Ascending aorta (tissue), 2 donors: ENCODE data around the gene CRYGC. TPM values are rescaled to one million over a fixed set of nuclear protein-coding genes. Genes with fewer than 3 reads are reported as not detected.
"Not testable (repeated sequence)": the region's sequence is repeated elsewhere in the genome, so short reads cannot be mapped to it uniquely, and the experiment has no call there.

Source experiments
- DNase-seq, 2 donors: peaks; one replicate each; pipeline ENCODE4 v3.0.0-alpha.2; 2019; ENCODE audit warnings: low spot score in 2 of 2
- H3K27ac ChIP-seq, 2 donors: fragments of 200-600 bp; sonication (generic); one replicate each; pipeline ENCODE4 v1.5.1; 2016 to 2017; ENCODE audit warnings: mild to moderate bottlenecking in 1 of 2
- H3K27me3 ChIP-seq: fragments of 200-600 bp; sonication (generic); one replicate; pipeline ENCODE4 v1.5.1; 2017
- H3K36me3 ChIP-seq, 2 donors: fragments of 200-600 bp; sonication (generic); one replicate each; pipeline ENCODE4 v1.5.1; 2016
- H3K4me1 ChIP-seq, 2 donors: fragments of 200-600 bp; sonication (generic); one replicate each; pipeline ENCODE4 v1.5.1; 2016 to 2017; ENCODE audit warnings: mild to moderate bottlenecking in 1 of 2
- H3K4me3 ChIP-seq, 2 donors: fragments of 200-600 bp; sonication (generic); one replicate each; pipeline ENCODE4 v1.5.1; 2016 to 2017; ENCODE audit warnings: mild to moderate bottlenecking in 1 of 2
- H3K9me3 ChIP-seq, 2 donors: fragments of 200-600 bp; sonication (generic); one replicate each; pipeline ENCODE4 v1.5.1; 2016
- CTCF ChIP-seq, 3 experiments: fragments of 200-600 bp in 2 of 3; fragments of 450-650 bp in 1 of 3; sonication (generic) in 2 of 3; IDR thresholded peaks; one replicate each; pipeline ENCODE4 v1.5.1; 2016 to 2019; ENCODE audit warnings: antibody characterized with exemption in 3 of 3, mild to moderate bottlenecking in 1 of 3, moderate library complexity in 1 of 3
- intact Hi-C: fragments of 100-400 bp; cut with DNase I; formaldehyde crosslinking; loops from one replicate; pipeline ENCODE4 v1.15.1; 2023
- total RNA-seq: library from RNA; depleted of rRNA; stranded (reverse); fragments of >200 nt; gene quantifications from one replicate; pipeline ENCODE4 v1.1.0, GENCODE V29; 2016

The CRYGC gene
- total RNA-seq, 1 donor from 2014 or later, result not detected

DNA sequence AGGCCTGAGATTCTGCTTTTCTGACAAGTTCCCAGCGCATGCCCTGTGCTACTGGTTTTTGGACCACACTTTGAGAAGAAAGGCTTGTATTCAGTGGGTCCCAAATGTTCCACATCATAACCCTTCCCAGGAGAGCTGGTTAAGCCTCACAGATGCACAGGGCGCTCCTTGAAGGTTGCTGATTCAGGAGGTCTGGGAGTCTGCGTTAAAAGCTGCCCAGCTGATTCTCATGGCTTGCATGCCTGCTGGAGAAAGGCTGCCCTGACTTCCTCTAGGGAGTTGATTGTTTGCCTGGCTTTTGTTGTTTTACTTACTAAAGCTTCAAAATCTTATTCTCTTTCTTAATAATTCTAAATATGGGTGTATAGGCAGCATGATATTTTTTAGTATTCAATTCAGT, 26.0 kb downstream of the CRYGC start:
- no peaks in the 10 kb centered on the region for H3K27me3 ChIP-seq

GRCh38 chr2:208101716-208102631, 27.7 kb downstream of the CRYGC start:
- DNase-seq, result no peak
- Histone ChIP-seq H3K27ac (no peak overlapping the region), H3K27me3 (no peaks in the 10 kb centered on the region), H3K9me3 (no peaks in the 10 kb centered on the region), H3K4me1 (no peaks in the 10 kb centered on the region), H3K4me3 (no peak overlapping the region), H3K36me3 (no peaks in the 10 kb centered on the region)
- intact Hi-C loops, result no loop called here
- no peak for TF ChIP-seq CTCF (IDR thresholded peaks at IDR 0.05)

More for the DNA sequence above, 26.0 kb downstream of the CRYGC start:
- H3K4me3 ChIP-seq, result no peak overlapping the region
- DNase-seq, result no peak
- intact Hi-C loops, result no loop called here
- H3K36me3 ChIP-seq, result no peaks in the 10 kb centered on the region
- no peak overlapping the region for H3K27ac ChIP-seq
- H3K4me1 ChIP-seq, result no peaks in the 10 kb centered on the region
- no peaks in the 10 kb centered on the region for H3K9me3 ChIP-seq
- no peak for TF ChIP-seq CTCF (IDR thresholded peaks at IDR 0.05)

DNA sequence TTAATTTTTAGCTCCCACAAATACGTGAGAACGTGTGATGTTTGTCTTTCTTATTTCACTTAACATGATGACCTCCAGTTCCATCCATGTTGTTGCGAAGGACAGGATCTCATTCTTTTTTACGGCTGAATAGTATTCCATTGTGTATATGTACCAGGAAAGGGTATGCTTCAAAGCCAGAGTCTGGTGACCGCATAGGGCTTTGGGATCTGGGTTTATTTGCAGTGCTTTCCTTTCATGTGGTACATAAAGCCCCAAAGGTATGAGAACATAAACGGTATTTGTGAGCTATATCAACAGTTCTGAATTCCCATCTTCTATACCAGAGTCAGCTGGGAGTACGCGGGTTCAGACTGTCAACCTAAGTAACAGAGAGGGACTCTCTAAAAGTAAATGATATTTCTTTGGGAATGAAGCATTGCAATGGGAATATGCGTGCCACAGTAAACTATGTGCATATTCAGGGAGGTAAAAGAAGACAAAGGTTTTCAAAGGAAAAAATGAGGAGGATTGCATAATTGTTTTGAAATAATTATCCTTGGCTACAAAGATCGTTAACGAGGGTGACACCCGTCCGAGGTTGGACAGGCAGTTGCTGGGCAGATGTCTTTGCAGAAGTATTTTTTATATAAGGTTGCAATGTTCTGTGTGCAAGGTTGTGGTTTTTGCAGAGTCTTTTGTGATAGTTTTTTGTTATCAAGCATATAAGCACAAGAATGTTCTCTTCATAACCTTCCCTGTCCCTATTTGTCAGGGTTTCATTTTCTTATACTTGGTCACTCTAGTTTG, 29.8 kb downstream of the CRYGC start:
- H3K27me3 ChIP-seq, result no peaks in the 10 kb centered on the region
- intact Hi-C loops, result no loop called here

DNA sequence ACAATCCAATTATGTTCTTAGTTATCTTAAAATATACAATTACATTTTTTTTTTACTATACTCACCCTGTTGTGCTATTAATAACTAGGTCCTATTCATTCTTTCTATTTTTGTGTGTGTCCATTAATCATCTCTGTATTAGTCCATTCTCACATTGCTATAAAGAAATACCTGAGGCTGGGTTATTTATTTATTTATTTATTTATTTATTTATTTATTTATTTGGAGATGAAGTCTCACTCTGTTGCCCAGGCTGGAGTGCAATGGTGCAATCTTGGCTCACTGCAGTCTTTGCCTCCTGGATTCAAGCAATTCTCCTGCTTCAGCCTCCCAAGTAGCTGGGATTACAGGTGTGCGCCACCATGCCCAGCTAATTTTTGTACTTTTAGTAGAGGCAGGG, 30.9 kb downstream of the CRYGC start:
- H3K9me3 ChIP-seq, H3K4me3 ChIP-seq, H3K4me1 ChIP-seq, H3K27me3 ChIP-seq, H3K36me3 ChIP-seq, DNase-seq, H3K27ac ChIP-seq, intact Hi-C loops: not testable (repeated sequence)

More for the DNA sequence above, 29.8 kb downstream of the CRYGC start:
- Histone ChIP-seq H3K36me3 (no peaks in the 10 kb centered on the region), H3K4me3 (no peak overlapping the region), H3K27ac (no peak overlapping the region), H3K4me1 (no peaks in the 10 kb centered on the region), H3K9me3 (no peaks in the 10 kb centered on the region)
- no peak for TF ChIP-seq CTCF (IDR thresholded peaks at IDR 0.05)
- no peak for DNase-seq

DNA sequence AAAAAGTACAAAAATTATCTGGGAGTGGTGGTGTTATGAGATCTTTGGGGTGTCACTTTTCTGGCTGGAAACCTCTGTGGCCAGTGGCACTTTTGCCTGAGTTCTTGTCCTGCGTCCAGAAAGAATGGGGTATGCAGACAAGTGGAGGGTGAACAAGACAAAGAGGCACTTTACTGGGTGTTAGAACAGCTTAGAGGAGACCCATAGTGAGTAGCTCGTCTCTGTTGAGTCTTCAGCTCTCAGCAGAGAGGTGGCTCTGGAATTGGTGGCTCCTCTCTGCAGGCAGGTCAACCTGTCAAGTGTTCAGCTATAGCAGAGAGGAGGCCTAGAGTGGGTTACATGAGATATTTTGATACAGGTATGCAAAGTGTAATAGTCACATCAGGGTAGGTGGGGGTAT, 31.4 kb downstream of the CRYGC start:
- intact Hi-C loops, result no loop called here
- Histone ChIP-seq H3K9me3 (no peaks in the 10 kb centered on the region), H3K27me3 (no peaks in the 10 kb centered on the region), H3K4me3 (no peak overlapping the region), H3K4me1 (no peaks in the 10 kb centered on the region), H3K36me3 (no peaks in the 10 kb centered on the region), H3K27ac (no peak overlapping the region)
- no peak for DNase-seq
- no peak for TF ChIP-seq CTCF (IDR thresholded peaks at IDR 0.05)

- no peak for DNase-seq
- Histone ChIP-seq H3K36me3 (no peaks in the 10 kb centered on the region), H3K9me3 (no peaks in the 10 kb centered on the region), H3K27ac (no peak overlapping the region), H3K4me3 (no peak overlapping the region), H3K4me1 (no peaks in the 10 kb centered on the region), H3K27me3 (no peaks in the 10 kb centered on the region)
- intact Hi-C loops, result no loop called here
- TF ChIP-seq CTCF (IDR thresholded peaks at IDR 0.05), result no peak
These were observed 31.8 kb downstream of the CRYGC start for GRCh38 chr2:208097801-208098200.
